GM18505 (cell line): ENCODE results near the gene MACO1.
A peak's percentile ranks its signal among the peaks of the same experiment; 100 is the strongest.
"Not testable (repeated sequence)": the region's sequence is repeated elsewhere in the genome, so short reads cannot be mapped to it uniquely, and the experiment has no call there.

Experiments
- ATAC-seq: cut with Tn5 transposase; IDR thresholded peaks from one replicate; pipeline ENCODE4 v1.9.1; 2021; ENCODE audit not compliant: unreplicated experiment
- POLR2A ChIP-seq: IDR thresholded peaks from 4 replicates; pipeline ENCODE4 v1.6.1; 2011; ENCODE audit warnings: borderline replicate concordance; ENCODE audit not compliant: insufficient read depth, insufficient read length; ENCODE audit errors: extremely low read depth

Gene MACO1

GRCh38 chr1:25430073-25430966 lies at the start of gene MACO1:
MACO1 (plus strand) TSS chr1:25430897; CDS start chr1:25431099, 202 bp downstream.
- TF ChIP-seq POLR2A: peak; percentile 75
- ATAC-seq: peak; percentile 81

GRCh38 chr1:25382543-25382942 lies 48.2 kb upstream of the MACO1 start:
- ATAC-seq: not testable (repeated sequence)

GRCh38 chr1:25383090-25383489 lies 47.6 kb upstream of the MACO1 start:
- not testable (repeated sequence) for ATAC-seq

- ATAC-seq: not testable (repeated sequence)
Measured at GRCh38 chr1:25383875-25384274, 46.8 kb upstream of the MACO1 start.

GRCh38 chr1:25387096-25387495 lies 43.6 kb upstream of the MACO1 start:
- ATAC-seq: not testable (repeated sequence)

GRCh38 chr1:25388691-25389090 lies 42.0 kb upstream of the MACO1 start:
- ATAC-seq: not testable (repeated sequence)

GRCh38 chr1:25389721-25390120 lies 41.0 kb upstream of the MACO1 start:
- ATAC-seq: not testable (repeated sequence)

- TF ChIP-seq POLR2A: no peak
- no peak for ATAC-seq
Measured at GRCh38 chr1:25392841-25393240, 37.9 kb upstream of the MACO1 start.

- ATAC-seq: not testable (repeated sequence)
Measured at GRCh38 chr1:25397549-25397948, 33.1 kb upstream of the MACO1 start.

- ATAC-seq: not testable (repeated sequence)
Measured at GRCh38 chr1:25398079-25398478, 32.6 kb upstream of the MACO1 start.

- ATAC-seq: not testable (repeated sequence)
Measured at GRCh38 chr1:25402947-25403803, 27.5 kb upstream of the MACO1 start.

- ATAC-seq: not testable (repeated sequence)
Measured at GRCh38 chr1:25405731-25406305, 24.9 kb upstream of the MACO1 start.

GRCh38 chr1:25409641-25410427 lies 20.9 kb upstream of the MACO1 start:
- not testable (repeated sequence) for ATAC-seq

GRCh38 chr1:25412872-25413623 lies 17.6 kb upstream of the MACO1 start:
- ATAC-seq: not testable (repeated sequence)

GRCh38 chr1:25414157-25414556 lies 16.5 kb upstream of the MACO1 start:
- not testable (repeated sequence) for ATAC-seq

- ATAC-seq: not testable (repeated sequence)
Measured at GRCh38 chr1:25414578-25414977, 16.1 kb upstream of the MACO1 start.

GRCh38 chr1:25417280-25417679 lies 13.4 kb upstream of the MACO1 start:
- not testable (repeated sequence) for ATAC-seq

- not testable (repeated sequence) for ATAC-seq
Measured at GRCh38 chr1:25419339-25419738, 11.4 kb upstream of the MACO1 start.

GRCh38 chr1:25420715-25421114 lies 10.0 kb upstream of the MACO1 start, which contains the start of gene RHCE:
RHCE (minus strand) TSS chr1:25420825; CDS start chr1:25420786, 39 bp downstream.
- not testable (repeated sequence) for ATAC-seq
